IMR-90 (cell line): ENCODE results near the gene ARHGAP21.

Experiments used
- BHLHE40 ChIP-seq: fragments of 150-350 bp; IDR thresholded peaks from 2 replicates; pipeline ENCODE4 v1.6.1; 2016; ENCODE audit warnings: mild to moderate bottlenecking, low read depth, low read length
- CEBPB ChIP-seq: IDR thresholded peaks from 2 replicates; pipeline ENCODE4 v1.6.1; 2012; ENCODE audit warnings: low read depth, low read length, improper control_type of control experiment
- CHD1 ChIP-seq: IDR thresholded peaks from 2 replicates; pipeline ENCODE4 v1.6.1; 2012; ENCODE audit warnings: low read depth, low read length, improper control_type of control experiment
- FOS ChIP-seq: fragments of 150-350 bp; IDR thresholded peaks from 2 replicates; pipeline ENCODE4 v1.6.1; 2016; ENCODE audit warnings: low read depth, low read length
- MXI1 ChIP-seq: IDR thresholded peaks from 2 replicates; pipeline ENCODE4 v1.6.1; 2012; ENCODE audit warnings: low read depth, mild to moderate bottlenecking, low read length, moderate library complexity, borderline replicate concordance
- POLR2A ChIP-seq: IDR thresholded peaks from 2 replicates; pipeline ENCODE4 v1.6.1; 2012; ENCODE audit warnings: mild to moderate bottlenecking, low read depth, low read length
- RAD21 ChIP-seq: IDR thresholded peaks from 2 replicates; pipeline ENCODE4 v1.6.1; 2012; ENCODE audit warnings: low read length, improper control_type of control experiment
- RFX5 ChIP-seq: IDR thresholded peaks from 2 replicates; pipeline ENCODE4 v1.8.0; 2012; ENCODE audit warnings: low read depth, mild to moderate bottlenecking, low read length, moderate library complexity
- SMC3 ChIP-seq: fragments of 150-350 bp; IDR thresholded peaks from 2 replicates; pipeline ENCODE4 v1.6.1; 2016; ENCODE audit warnings: low read depth, mild to moderate bottlenecking, antibody characterized with exemption, low read length, moderate library complexity
- TF ChIP-seq, protein P1 (sequence below): conservative IDR thresholded peaks from 2 replicates; pipeline ENCODE4 v1.5.1; 2012; ENCODE audit warnings: mild to moderate bottlenecking, low read depth, low read length, improper control_type of control experiment
- TF ChIP-seq, protein P2 (sequence below): fragments of 150-350 bp; IDR thresholded peaks from 2 replicates; pipeline ENCODE4 v1.6.1; 2016; ENCODE audit warnings: low read depth, mild to moderate bottlenecking, low read length, moderate library complexity, borderline replicate concordance

DNA sequence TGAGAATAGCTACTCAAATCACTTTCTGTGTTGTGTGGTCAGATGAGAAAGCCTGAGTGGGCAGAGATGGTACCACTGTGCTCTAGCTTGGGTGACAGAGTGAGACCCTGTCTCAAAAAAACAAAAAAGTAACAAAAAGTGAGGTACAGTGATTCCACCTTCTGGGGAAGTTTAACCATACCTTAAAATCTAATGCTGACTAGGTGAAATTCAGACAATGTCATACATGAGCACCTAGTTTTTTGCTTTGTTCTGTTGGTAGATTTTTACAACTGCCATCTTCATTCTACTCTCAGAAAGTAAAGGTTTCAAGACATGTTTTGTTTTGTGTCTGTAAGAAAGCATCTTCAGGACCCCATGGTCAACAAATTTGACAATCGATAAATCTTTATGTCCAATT lies 144.2 kb downstream of the ARHGAP21 start:
- TF ChIP-seq RFX5 (no peak), MXI1 (no peak), POLR2A (no peak), CHD1 (no peak), SMC3 (no peak), BHLHE40 (no peak), CEBPB (no peak), RAD21 (no peak), FOS (no peak)
- TF ChIP-seq, protein P1, sequence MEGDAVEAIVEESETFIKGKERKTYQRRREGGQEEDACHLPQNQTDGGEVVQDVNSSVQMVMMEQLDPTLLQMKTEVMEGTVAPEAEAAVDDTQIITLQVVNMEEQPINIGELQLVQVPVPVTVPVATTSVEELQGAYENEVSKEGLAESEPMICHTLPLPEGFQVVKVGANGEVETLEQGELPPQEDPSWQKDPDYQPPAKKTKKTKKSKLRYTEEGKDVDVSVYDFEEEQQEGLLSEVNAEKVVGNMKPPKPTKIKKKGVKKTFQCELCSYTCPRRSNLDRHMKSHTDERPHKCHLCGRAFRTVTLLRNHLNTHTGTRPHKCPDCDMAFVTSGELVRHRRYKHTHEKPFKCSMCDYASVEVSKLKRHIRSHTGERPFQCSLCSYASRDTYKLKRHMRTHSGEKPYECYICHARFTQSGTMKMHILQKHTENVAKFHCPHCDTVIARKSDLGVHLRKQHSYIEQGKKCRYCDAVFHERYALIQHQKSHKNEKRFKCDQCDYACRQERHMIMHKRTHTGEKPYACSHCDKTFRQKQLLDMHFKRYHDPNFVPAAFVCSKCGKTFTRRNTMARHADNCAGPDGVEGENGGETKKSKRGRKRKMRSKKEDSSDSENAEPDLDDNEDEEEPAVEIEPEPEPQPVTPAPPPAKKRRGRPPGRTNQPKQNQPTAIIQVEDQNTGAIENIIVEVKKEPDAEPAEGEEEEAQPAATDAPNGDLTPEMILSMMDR, result no peak
- TF ChIP-seq, protein P2, sequence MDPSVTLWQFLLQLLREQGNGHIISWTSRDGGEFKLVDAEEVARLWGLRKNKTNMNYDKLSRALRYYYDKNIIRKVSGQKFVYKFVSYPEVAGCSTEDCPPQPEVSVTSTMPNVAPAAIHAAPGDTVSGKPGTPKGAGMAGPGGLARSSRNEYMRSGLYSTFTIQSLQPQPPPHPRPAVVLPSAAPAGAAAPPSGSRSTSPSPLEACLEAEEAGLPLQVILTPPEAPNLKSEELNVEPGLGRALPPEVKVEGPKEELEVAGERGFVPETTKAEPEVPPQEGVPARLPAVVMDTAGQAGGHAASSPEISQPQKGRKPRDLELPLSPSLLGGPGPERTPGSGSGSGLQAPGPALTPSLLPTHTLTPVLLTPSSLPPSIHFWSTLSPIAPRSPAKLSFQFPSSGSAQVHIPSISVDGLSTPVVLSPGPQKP, result no peak
